HG02571 (cell line): Measurements from ENCODE around the gene C4orf54.

Experiments used
- ATAC-seq: cut with Tn5 transposase; IDR thresholded peaks from one replicate; pipeline ENCODE4 v1.9.1; 2021; ENCODE audit warnings: mild to moderate bottlenecking, moderate library complexity; ENCODE audit not compliant: unreplicated experiment

C4orf54 gene

DNA sequence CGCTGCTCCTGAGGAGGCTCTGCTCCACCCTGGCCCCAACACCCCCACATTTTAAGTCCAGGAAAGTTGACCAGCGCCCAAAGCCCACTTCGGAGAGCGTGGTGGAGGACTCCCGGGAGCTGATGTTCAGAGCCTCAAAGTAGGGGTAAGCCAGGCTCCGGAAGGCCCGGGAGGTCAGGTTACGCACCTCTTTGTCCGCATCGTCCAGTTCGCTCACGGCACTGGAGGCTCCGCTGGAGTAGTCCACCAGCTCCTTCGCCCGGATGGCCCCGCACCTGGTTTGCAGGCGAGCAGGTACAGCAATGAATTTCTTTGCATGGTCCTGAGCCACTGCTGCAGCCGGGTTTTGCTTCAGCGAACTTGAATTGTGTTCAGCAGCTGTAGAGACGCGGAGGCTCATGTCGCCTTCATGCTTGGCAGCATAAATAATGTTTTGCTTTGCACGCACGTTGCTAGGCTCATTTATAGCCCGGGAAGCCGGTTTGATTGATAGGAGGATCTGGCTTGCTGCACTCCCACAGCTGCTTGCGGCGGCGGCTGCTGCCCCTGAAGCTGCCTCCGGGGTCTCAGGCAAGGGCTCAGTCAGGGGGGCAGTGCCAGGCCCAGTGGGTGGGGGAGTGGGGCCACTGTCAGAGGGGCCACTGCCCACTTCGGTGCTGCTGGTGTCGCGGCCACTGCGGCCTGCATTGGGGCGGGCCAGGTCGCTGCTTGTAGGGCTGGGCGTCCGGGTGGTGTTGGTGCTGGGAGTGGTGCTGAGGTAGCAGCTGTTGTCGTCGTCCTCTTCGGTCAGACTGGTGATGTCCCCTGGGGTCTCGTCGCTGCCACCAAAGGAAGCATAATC lies 4.8 kb downstream of the C4orf54 start:
- ATAC-seq: no peak

DNA sequence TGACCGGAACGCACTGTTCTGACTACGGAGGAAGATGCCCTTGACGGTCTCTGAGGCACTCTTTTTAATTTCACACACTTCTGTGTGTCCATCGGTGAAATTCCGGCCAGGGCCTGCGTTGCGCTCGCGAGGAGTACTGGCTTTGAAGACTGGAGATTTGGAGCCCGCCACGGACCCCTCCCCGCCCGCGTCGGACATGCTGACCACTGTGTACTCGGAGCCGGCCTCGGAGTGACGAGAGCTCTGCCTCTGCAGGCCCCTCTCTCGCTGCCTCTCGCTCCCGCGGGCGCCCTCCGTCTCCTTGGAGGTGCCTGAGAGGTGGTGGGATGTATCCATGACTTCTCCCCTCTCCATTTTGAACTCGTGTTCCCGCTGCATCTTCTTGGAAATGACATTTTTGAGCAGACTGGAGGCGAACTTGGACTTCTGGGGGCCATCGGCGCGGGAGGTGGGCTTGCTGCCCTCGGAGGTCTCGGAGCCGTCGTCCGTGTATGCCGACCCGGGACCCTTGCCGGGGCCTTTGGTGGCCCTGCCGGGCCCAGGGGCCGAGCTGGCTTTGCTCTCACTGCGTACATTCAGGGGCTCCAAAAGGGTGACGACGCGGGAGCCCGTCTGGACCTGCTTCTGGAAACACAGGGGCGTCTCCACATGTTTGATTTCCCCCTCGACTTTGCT lies 5.7 kb downstream of the C4orf54 start:
- ATAC-seq: no peak

DNA sequence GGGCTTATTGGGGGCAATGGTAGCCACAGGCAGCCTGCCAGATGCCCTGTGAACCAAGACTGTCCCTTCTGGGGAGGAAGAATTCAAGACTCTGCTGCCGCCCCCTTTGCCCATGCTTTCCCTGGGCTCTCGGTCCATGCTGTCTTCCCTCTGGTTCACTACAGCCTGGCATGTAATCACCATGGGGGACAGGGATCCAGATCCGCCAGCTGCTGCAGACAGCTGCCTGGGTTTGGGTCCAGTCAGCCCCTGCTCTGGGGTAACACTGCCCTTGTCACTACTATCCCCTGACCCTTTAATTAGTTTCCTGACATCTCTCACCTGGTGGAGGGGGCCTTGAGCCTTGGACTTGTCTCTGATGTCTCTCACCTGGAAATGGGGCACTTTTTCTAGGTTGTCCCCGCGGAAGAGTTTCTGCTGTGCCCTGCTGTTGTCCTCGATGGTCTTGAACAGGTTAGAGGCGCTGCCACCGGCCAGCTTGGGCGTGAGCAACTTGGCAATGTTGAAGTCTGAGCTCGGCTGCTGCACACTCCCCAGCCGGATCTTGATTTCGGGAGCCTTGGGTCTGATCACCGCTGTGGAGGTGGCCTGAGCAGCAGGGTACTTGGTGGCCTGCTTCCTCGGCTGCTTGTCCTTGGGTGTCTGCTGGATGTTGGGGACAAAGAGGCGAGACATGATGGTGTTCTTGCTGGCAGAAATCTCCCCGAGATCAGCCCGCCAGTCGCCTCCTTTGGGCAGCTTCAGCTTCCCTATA lies 6.4 kb downstream of the C4orf54 start:
- no peak for ATAC-seq

DNA sequence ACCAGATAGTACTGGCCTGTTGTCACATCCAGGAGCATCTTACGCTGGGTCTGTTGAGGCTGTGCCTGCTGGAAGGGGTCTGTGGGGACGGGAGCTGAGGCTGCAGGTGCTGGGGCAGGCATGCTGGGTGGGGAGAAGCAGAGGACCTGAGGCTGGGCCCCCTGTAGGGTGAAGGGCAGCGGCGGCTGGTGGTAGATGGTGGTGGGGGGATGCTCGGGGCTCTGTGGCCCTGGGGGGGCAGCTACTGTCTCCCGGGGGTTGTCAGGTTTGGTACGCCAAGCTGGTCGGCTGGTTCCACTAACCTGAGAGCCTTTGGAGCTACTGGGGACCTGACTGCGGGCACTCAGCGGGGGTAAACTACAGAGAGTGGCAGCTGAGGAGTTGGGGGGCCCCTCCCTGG lies 7.8 kb downstream of the C4orf54 start:
- ATAC-seq: no peak

DNA sequence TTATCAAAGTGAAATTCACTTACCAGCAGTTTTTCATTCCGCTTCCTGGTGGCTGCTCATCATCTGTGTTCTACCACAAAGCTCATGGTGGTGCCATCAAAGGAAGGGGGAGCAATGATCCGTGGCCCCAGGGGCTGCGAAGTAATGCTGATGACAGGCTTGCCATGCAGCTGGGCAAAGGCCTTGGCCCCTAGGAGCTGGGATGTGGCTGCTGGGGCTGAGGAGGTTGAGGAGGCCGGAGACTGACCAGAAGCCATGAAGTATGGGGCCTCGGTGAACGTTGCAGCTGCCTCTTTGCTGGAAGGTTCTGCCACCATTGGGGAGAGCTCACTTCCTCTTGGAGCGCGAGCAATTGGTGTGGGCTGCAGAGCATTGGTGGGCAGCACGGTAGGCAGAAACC lies 8.4 kb downstream of the C4orf54 start:
- ATAC-seq: no peak

DNA sequence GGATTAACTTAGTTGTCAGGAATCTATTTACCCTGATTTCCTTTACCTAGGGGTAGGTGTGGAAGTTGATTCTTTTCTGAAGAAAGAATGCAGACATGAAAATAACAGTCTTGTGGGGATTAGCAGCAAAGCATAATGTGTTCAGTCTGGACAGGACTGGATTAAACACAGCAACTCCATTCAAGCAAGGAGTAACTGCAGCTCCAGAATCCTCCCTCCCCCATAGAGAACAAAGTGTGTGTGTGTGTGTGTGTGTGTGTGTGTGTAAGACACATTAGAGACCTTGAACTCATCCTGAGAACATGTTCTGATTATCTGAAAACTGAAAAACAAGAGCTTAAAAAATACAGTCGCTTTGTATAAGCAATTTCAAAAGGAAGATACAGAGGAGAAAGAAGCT lies 9.3 kb downstream of the C4orf54 start:
- ATAC-seq: no peak

DNA sequence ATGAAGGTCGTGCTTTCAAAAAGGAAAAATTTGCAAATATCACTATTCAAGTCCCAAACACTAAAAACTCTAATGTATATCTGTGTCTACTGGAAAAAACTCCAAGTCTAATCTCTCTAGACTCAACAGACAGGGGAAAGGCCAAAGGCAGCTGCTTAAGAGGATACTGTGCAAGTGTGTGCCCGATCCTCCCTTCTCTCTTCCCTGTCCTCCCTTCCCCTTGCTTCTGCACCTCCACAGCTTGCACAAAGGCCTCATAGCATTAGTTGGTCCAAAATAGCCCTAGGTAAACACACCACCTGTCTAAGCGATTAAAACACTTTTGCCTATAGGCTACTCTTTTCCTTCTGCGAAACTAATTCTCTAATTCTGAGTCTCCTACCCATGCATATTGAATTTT lies 10.6 kb downstream of the C4orf54 start:
- no peak for ATAC-seq

DNA sequence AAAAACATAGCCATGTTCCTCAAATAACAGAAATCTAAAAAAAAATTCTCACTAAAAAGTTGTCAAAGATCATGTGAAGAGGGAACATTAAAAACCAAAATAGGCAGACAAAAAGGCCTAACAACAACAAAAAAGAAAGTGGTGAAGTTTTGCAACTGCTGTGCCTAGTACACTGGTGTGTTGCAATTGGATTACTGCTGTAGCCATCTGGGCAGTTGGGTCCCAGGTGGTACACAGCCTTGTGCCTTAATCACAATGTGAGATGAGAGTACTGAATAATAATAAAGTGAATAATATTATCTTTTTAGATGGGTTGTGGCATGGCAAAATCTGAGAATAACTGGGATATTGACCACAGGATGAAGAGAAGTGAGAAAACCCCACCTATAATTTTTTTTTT lies 12.0 kb downstream of the C4orf54 start:
- ATAC-seq: no peak

DNA sequence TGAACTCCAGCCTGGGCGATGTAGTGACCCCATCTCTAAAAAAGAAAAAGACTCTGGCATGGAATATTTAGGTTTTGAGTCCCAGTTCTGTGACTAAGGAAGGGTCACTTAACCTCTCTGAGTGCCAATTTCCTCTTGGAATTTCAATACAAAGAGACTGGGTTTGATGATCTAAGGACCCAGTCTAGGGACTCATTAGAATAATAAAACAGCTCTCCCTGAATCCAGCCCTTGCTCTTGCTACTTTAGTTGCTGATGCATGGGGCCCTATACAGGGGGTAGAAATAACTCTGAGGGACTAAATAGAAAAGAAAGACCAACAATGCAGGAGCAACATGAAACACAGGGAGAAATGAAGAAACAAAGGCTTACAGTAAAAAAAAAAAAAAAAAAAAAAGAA lies 12.6 kb downstream of the C4orf54 start:
- no peak for ATAC-seq

DNA sequence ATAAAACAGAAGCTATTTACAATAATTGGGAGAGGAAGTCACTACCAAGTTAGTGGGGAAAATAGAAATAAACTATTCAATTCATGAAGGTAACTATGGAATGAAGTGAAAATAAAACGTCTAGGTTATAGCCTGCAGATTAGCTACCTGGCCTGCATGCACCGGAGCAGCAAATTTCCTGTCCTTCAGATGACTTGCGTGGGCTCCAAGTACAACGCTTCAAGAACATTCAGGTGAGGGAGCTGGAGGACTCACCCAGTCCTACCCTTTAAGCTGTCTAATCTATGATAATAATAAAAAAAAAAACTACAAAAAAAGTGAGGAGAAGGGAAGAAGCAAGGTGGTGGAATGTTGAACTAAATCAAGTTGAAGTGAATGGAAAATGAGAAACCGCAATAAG lies 13.2 kb downstream of the C4orf54 start:
- no peak for ATAC-seq

DNA sequence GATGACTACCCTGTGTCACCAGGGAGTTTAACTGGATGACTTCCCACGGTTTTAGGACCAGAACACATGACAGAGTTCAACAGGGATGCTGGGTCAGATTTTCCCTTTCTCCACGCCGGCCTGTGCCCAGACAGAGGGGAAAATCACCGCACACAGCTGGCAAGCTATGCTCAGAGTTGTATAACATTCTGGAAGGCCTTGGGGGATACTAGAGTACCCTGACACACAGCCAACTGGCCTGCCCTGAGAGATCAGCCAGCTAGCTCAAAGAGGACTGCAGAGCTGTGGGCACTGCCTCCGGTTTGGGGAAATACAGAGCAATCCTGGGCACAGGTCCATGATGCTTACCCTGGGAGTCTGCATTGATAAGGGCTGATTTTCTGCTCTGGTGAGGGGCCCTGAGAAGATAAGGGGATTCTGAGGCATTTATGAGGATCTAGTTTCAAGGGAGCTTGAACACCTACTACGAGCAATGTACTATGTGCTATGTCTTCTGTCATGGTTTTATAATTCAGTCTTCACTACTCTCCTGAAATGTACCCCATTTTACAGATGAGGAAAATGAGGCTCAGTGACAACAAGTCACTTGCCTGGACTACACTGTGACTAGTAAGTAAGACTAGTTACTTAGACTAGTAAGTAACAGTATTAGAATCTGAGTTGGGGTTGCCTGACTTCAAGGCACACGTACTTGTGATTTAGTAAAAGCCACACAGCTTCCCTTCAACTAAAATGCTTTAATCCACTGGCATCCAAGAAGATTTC lies 14.7 kb downstream of the C4orf54 start:
- no peak for ATAC-seq

DNA sequence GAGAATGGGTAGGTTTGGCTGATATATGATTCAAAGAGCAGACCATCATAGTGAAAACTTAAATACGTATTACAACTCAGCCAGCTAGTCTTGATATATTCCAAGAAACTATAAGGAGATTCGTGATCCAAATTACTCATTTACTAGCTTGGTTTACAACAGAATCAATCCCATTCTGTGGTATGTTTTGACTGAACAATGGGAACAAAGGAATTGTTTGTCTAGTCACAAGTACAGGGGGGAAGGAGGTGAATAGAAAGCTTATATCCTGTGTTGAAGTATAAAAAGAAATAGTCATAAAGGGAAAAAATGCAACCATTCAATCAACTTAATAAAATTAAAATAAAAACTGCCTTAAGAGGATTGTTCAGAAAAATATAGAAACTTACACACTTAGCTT lies 17.0 kb downstream of the C4orf54 start:
- no peak for ATAC-seq

DNA sequence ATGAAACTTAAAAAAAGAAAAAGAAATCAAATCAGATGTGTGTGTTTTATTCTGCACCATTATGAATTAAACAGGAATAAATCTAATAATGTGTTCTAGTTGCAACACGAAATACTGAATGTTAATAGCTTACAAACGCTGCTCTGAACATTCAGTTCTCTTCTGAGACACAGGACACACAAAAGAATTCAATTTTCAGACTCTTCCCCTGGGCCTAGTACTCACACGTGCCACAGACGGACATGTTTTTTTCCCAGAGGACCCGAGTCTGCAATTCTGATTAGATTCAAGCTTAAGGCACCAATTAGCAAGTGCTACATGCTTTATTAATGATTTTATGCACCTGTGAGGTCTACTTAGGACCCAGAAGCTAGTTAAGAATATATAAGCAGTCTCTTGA lies 20.5 kb downstream of the C4orf54 start:
- ATAC-seq: no peak

DNA sequence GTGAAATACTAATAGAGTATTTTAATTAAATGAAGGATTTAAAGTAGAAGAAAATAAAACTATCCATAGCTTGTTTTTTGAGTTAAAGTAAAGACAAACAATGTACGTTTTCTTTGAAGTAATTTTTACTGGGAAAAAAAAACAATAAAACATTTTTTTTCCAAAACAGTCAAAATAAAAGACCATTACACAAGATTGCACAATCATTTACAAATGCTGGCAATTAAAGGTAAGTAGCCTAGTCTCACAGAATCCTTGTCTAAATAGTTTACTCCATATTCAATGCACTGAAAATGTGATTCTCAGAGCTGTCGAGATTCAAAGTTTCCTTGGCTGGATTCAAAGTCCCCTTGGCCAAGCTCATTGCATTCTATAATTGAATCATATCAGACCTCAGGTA lies 21.2 kb downstream of the C4orf54 start:
- no peak for ATAC-seq

DNA sequence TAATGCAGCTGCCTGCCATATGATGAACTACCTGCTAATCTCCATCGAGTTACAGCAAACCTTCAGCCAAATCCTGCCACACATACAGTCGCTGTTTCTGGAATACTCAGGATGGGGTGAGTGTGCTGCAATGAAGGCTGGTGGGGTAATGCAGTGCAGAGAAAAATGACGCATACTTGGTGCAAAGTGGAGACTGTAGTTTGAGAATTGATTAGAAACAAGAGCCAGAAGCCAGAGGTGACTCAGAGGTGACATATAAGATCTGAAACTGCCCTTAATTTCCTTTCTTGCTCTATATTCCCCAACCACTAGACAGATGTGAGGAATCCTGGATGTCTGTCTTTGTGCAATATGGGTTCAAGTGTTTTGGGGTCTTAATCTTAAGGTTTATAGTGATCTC lies 22.0 kb downstream of the C4orf54 start:
- no peak for ATAC-seq

DNA sequence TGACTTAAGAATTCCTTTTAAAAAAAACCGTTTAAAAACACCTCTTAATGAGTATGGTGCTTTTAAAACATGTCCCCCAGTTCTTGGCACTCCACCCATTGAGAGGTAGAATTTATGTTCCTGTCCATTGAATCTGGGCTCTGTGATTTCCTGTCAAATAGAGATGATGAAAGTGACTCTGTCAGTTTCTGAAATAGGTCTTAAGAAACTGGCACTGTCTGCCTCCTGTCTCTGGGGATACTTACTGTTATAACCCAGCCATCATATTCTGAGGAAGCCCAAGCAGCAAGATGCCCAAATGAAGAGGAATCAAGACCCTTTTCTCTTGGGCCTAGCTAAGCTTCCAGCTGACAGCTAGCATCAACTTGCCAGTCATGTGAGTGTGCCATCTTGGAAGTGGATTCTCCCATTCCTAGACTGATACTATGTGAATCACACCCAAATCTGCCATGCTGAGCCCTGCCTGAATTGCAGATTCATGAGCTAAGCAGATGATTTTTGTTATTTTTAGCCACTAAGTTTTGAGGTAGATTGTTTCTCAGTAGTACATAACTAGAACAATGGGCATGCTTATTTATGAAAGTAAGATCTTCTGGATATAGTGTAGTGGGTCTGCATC lies 22.8 kb downstream of the C4orf54 start:
- ATAC-seq: no peak

DNA sequence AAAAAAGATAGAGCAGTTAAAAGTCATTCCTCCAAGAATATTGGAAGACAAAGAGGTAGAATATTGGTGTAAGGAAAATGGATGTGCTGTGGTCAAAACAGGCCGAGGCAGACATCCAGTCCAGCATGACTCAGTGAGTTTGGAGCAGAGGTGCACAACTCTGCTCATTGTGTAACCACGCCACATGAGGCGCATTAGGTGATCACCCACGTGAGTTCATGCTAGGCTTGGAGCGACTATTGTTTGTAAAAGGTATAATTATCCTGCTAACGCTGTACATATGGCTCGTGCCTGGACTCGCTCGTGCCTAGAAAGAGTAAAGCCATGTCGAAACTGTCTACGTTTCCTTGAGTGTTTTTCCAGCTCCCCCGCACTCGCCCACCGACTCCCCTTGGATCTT lies 23.9 kb downstream of the C4orf54 start:
- ATAC-seq: no peak

DNA sequence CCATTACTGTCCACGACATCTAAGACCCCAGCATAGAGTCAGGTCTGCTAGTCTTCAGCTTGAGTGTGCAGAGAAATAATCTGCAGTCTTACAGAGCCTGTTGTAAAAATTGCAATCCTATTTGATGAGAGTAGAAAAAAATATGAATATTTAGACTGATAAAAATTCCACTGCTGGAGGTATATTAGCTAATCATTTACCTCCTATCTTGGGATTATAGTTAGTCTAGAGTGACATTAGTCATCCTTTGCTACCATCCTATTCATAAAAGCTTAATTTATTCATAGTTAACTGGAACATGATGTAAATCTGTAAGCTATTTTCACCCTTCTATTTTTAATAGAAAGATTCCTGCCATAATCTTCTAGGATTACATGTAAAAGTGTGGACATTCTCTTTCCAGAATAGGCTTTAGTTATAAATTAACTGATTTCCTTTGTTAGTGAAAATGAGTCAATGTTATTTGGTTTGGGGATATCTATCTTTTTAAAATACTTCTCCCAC lies 26.7 kb downstream of the C4orf54 start:
- no peak for ATAC-seq

DNA sequence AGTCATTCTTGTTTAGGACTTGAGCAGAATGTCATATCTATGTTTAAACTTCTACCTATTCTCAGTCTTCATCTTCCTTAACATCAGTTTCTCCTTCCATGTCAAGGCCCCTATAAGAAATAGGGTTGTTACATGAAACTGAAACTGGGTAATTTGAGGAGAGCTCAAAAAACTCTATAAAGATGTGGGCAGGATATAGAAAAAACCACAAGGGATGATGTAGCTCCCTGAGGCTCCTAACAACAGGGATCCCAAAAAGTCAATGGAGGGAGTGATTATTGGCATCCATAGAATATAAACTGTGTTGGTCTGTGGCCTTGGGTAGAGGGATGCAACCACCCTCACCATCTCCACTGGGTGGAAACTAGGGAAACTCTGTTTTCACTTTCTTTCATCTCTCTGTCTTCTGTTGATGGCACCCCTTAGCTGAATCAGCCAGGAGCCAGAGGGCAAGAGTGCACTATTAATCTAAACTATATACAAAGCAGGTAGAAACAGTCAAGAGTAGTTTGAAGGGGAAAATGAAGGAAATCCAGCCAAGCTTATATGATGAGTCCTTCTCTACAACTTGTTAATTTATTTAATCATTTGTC lies 27.6 kb downstream of the C4orf54 start:
- no peak for ATAC-seq

DNA sequence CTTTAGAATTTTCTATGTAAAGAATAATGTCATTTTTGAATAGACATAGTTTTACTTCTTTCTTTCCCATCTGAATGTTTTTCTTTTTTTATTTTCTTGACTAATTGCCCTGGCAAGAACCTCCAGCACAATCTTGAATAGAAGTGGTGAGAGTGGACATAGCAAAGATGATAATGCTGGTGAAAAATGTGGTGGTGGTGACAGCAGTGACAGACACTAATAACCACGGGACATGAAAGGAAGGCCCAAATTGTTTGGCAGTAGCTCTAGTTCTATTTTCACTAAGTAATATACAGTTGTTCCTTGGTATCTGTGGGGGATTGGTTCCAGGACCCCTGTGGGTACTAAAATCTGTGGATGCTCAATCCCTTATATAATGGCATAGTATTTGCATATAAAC lies 29.6 kb downstream of the C4orf54 start:
- no peak for ATAC-seq
